Measurements from ENCODE around the gene NTN1. TPM values are rescaled to one million over a fixed set of nuclear protein-coding genes. Genes with fewer than 3 reads are reported as not detected.
"Not testable (repeated sequence)": the region's sequence is repeated elsewhere in the genome, so short reads cannot be mapped to it uniquely, and the experiment has no call there.

NTN1 gene
- total RNA-seq, 2 donors from 2014 or later = 99.9 to 167 TPM

GRCh38 chr17:9257630-9257965, 236.3 kb downstream of the NTN1 start:
- DNase-seq; intact Hi-C loops (cut with DNase I); ATAC-seq: not testable (repeated sequence)

GRCh38 chr17:9258115-9259015, 237.1 kb downstream of the NTN1 start:
- intact Hi-C loops (cut with DNase I) = no loop called here
- ATAC-seq = no peak
- no peak for DNase-seq

GRCh38 chr17:9259419-9259818, 238.1 kb downstream of the NTN1 start:
- intact Hi-C loops (cut with DNase I) = no loop called here
- peak; percentile 64 to 70 for ATAC-seq
- peak; percentile 65 for DNase-seq

GRCh38 chr17:9261081-9262012, 240.0 kb downstream of the NTN1 start:
- no peak for ATAC-seq
- no peak for DNase-seq
- intact Hi-C loops (cut with DNase I) = no loop called here

GRCh38 chr17:9266031-9266680, 244.8 kb downstream of the NTN1 start:
- DNase-seq (no peak), ATAC-seq (peak; percentile 16 to 21)
- intact Hi-C loops (cut with DNase I) = no loop called here

- intact Hi-C loops (cut with DNase I) = no loop called here
- ATAC-seq = peak; percentile 53 to 67
Observed at GRCh38 chr17:9266697-9267117, 245.4 kb downstream of the NTN1 start.

GRCh38 chr17:9268546-9268945, 247.2 kb downstream of the NTN1 start:
- no peak for DNase-seq
- intact Hi-C loops (cut with DNase I) = no loop called here

More at GRCh38 chr17:9266697-9267117, 245.4 kb downstream of the NTN1 start:
- no peak for DNase-seq

GRCh38 chr17:9269350-9270035, 248.2 kb downstream of the NTN1 start:
- DNase-seq (no peak), ATAC-seq (peak in 1 of 2 donors; percentile 29)
- intact Hi-C loops (cut with DNase I) = loop anchor here in 1 of 2 donors (10.0 kb wide), 1 partner anchor 45 kb away; no protein-coding TSS in a partner anchor

More at GRCh38 chr17:9268546-9268945, 247.2 kb downstream of the NTN1 start:
- ATAC-seq = no peak

- ATAC-seq (no peak), DNase-seq (no peak)
- intact Hi-C loops (cut with DNase I) = loop anchor here in 1 of 2 donors (10.0 kb wide), 1 partner anchor 46 kb away; no protein-coding TSS in a partner anchor
Observed at GRCh38 chr17:9270921-9271320, 249.6 kb downstream of the NTN1 start.

- no peak for DNase-seq
- ATAC-seq = peak in 1 of 2 donors; percentile 32
- intact Hi-C loops (cut with DNase I) = loop anchor here in 1 of 2 donors (10.0 kb wide), 1 partner anchor 47 kb away; no protein-coding TSS in a partner anchor
Observed at GRCh38 chr17:9271989-9272388, 250.7 kb downstream of the NTN1 start.

- intact Hi-C loops (cut with DNase I) = loop anchor here in 1 of 2 donors (10.0 kb wide), 1 partner anchor 48 kb away; no protein-coding TSS in a partner anchor
- DNase-seq = no peak
- no peak for ATAC-seq
Observed at GRCh38 chr17:9272501-9273200, 251.3 kb downstream of the NTN1 start.

- ATAC-seq (peak; percentile 68 to 77), DNase-seq (peak; percentile 40)
- intact Hi-C loops (cut with DNase I) = loop anchor here in 1 of 2 donors (10.0 kb wide), 1 partner anchor 49 kb away; no protein-coding TSS in a partner anchor
Observed at GRCh38 chr17:9273428-9274391, 252.4 kb downstream of the NTN1 start.

GRCh38 chr17:9274973-9275372, 253.7 kb downstream of the NTN1 start:
- intact Hi-C loops (cut with DNase I) = loop anchor here in 1 of 2 donors (10.0 kb wide), 1 partner anchor 50 kb away; no protein-coding TSS in a partner anchor
- ATAC-seq = no peak
- no peak for DNase-seq

- intact Hi-C loops (cut with DNase I) = loop anchor here in 1 of 2 donors (10.0 kb wide), 1 partner anchor 55 kb away; no protein-coding TSS in a partner anchor
- DNase-seq (no peak), ATAC-seq (no peak)
Observed at GRCh38 chr17:9279893-9280292, 258.6 kb downstream of the NTN1 start.

GRCh38 chr17:9283909-9284308, 262.6 kb downstream of the NTN1 start:
- ATAC-seq (no peak), DNase-seq (no peak)
- intact Hi-C loops (cut with DNase I) = no loop called here

GRCh38 chr17:9284884-9285283, 263.6 kb downstream of the NTN1 start:
- ATAC-seq (peak in 1 of 2 donors; percentile 58), DNase-seq (peak; percentile 56)
- intact Hi-C loops (cut with DNase I) = no loop called here

Data from left cardiac atrium (tissue), 4 donors.